Right ventricle myocardium inferior (tissue), 1 donor: ENCODE measurements around the gene RPL18. TPM values are rescaled to one million over a fixed set of nuclear protein-coding genes. Genes with fewer than 3 reads are reported as not detected.
"Not testable (repeated sequence)": the region's sequence is repeated elsewhere in the genome, so short reads cannot be mapped to it uniquely, and the experiment has no call there.

Experiments used
- ATAC-seq: fragments of 200-7000 bp; cut with Tn5 transposase; one replicate; pipeline ENCODE4 v1.9.1; 2020; ENCODE audit warnings: mild to moderate bottlenecking, moderate library complexity
- DNase-seq: peaks from one replicate; pipeline ENCODE4 v3.0.0; 2021; ENCODE audit errors: missing footprints
- intact Hi-C: fragments of 100-400 bp; cut with DNase I; formaldehyde crosslinking; loops from one replicate; pipeline ENCODE4 v1.11.0; 2022
- total RNA-seq: library from RNA; stranded (reverse); fragmentation: NEBNext Ultra II Directional; extraction: Animal tissue kit (Norgen Biotek cat#: 25700); gene quantifications from one replicate; pipeline ENCODE4 v1.2.1, GENCODE V29; 2021
- donor health status: DM: no; HTN: yes; CAD: no; lungs with severe emphysema.

Gene RPL18
- total RNA-seq, 1 donor from 2014 or later = 604 TPM

GRCh38 chr19:48634036-48634342 lies 15.0 kb upstream of the RPL18 start:
- no peak for ATAC-seq
- DNase-seq = no peak
- intact Hi-C loops = no loop called here

GRCh38 chr19:48633148-48634035 lies 14.4 kb upstream of the RPL18 start:
- ATAC-seq (no peak), DNase-seq (peak; percentile 55)
- intact Hi-C loops = no loop called here

GRCh38 chr19:48632692-48633147 lies 13.7 kb upstream of the RPL18 start:
- intact Hi-C loops = no loop called here
- ATAC-seq = no peak
- no peak for DNase-seq

- ATAC-seq, intact Hi-C loops, DNase-seq: not testable (repeated sequence)
These were observed 13.3 kb upstream of the RPL18 start for GRCh38 chr19:48632286-48632685.

- ATAC-seq (no peak), DNase-seq (no peak)
- intact Hi-C loops = no loop called here
These were observed 12.2 kb upstream of the RPL18 start for GRCh38 chr19:48631225-48631624.

- DNase-seq = peak; percentile 90
- ATAC-seq = peak; percentile 2
- intact Hi-C loops = no loop called here
These were observed 11.5 kb upstream of the RPL18 start for GRCh38 chr19:48630296-48631063.

GRCh38 chr19:48629599-48630295 lies 10.8 kb upstream of the RPL18 start:
- intact Hi-C loops = no loop called here
- peak; percentile 81 for DNase-seq
- ATAC-seq = peak; percentile 21

- intact Hi-C loops = no loop called here
- no peak for DNase-seq
- no peak for ATAC-seq
These were observed 10.3 kb upstream of the RPL18 start for GRCh38 chr19:48629297-48629598.

- intact Hi-C loops = no loop called here
- DNase-seq (peak; percentile 66), ATAC-seq (no peak)
These were observed 9.7 kb upstream of the RPL18 start for GRCh38 chr19:48628486-48629296.

GRCh38 chr19:48627865-48628314 lies 8.9 kb upstream of the RPL18 start:
- DNase-seq = peak; percentile 60
- intact Hi-C loops = no loop called here
- no peak for ATAC-seq

- DNase-seq (peak; percentile 55), ATAC-seq (no peak)
- intact Hi-C loops = no loop called here
These were observed 8.4 kb upstream of the RPL18 start for GRCh38 chr19:48627201-48627864.

- DNase-seq (peak; percentile 64), ATAC-seq (no peak)
- intact Hi-C loops = no loop called here
These were observed 6.9 kb upstream of the RPL18 start for GRCh38 chr19:48625891-48626327.

- intact Hi-C loops = no loop called here
- ATAC-seq (no peak), DNase-seq (no peak)
These were observed 6.1 kb upstream of the RPL18 start for GRCh38 chr19:48624791-48625723.

GRCh38 chr19:48624067-48624594 lies 5.2 kb upstream of the RPL18 start:
- DNase-seq (peak; percentile 99), ATAC-seq (peak; percentile 87)
- intact Hi-C loops = no loop called here

GRCh38 chr19:48623556-48624066 lies 4.6 kb upstream of the RPL18 start:
- no peak for DNase-seq
- intact Hi-C loops = no loop called here

GRCh38 chr19:48619692-48620585 lies 961 bp upstream of the RPL18 start:
- peak; percentile 34 for DNase-seq
- no peak for ATAC-seq
- intact Hi-C loops = no loop called here

More at GRCh38 chr19:48623556-48624066, 4.6 kb upstream of the RPL18 start:
- ATAC-seq = no peak
